OCI-LY1 (cell line): Measurements from ENCODE around the gene PAMR1.

Source experiments
- H2AFZ ChIP-seq: fragments of 200-600 bp; sonication (generic), shearing (Covaris generic); 2 replicates; pipeline ENCODE4 v1.6.0; 2014; ENCODE audit warnings: antibody characterized with exemption, mild to moderate bottlenecking, low read length
- H3F3A ChIP-seq: fragments of 200-600 bp; sonication (generic), shearing (Covaris generic); 2 replicates; pipeline ENCODE4 v1.6.0; 2014; ENCODE audit warnings: mild to moderate bottlenecking, antibody characterized with exemption, low read length, moderate library complexity; ENCODE audit not compliant: insufficient read depth
- H3K27ac ChIP-seq: fragments of 200-600 bp; sonication (generic); 2 replicates; pipeline ENCODE4 v1.5.1; 2014; ENCODE audit warnings: low read length, mixed run types, mild to moderate bottlenecking, low read depth; ENCODE audit not compliant: poor library complexity, severe bottlenecking
- H3K27me3 ChIP-seq: fragments of 200-600 bp; sonication (generic); 2 replicates; pipeline ENCODE4 v1.6.0; 2014; ENCODE audit warnings: antibody characterized with exemption, mild to moderate bottlenecking, low read length, moderate library complexity; ENCODE audit not compliant: insufficient read depth
- H3K36me3 ChIP-seq: fragments of 200-600 bp; sonication (generic); 2 replicates; pipeline ENCODE4 v1.6.1; 2014; ENCODE audit warnings: mild to moderate bottlenecking, antibody characterized with exemption, low read length, moderate library complexity, mixed read lengths; ENCODE audit not compliant: insufficient read depth
- H3K4me1 ChIP-seq: fragments of 200-600 bp; sonication (generic); 2 replicates; pipeline ENCODE4 v1.5.1; 2014; ENCODE audit warnings: mild to moderate bottlenecking, low read length, moderate library complexity; ENCODE audit not compliant: insufficient read depth, severe bottlenecking
- H3K4me2 ChIP-seq: fragments of 200-600 bp; sonication (generic), shearing (Covaris generic); 2 replicates; pipeline ENCODE4 v1.6.1; 2014; ENCODE audit warnings: low read length
- H3K4me3 ChIP-seq: fragments of 200-600 bp; sonication (generic); 2 replicates; pipeline ENCODE4 v1.5.1; 2014; ENCODE audit warnings: low read length, low read depth, mild to moderate bottlenecking, mixed read lengths; ENCODE audit not compliant: poor library complexity, severe bottlenecking
- H3K79me2 ChIP-seq: fragments of 200-600 bp; shearing (Covaris generic); 2 replicates; pipeline ENCODE4 v1.6.1; 2016; ENCODE audit warnings: mixed run types, low read length, mixed read lengths; ENCODE audit not compliant: insufficient read depth
- H3K9ac ChIP-seq: fragments of 200-600 bp; sonication (generic), shearing (Covaris generic); 2 replicates; pipeline ENCODE4 v1.6.1; 2014; ENCODE audit warnings: mild to moderate bottlenecking, low read length, mixed read lengths
- H3K9me2 ChIP-seq: fragments of 200-600 bp; sonication (generic), shearing (Covaris generic); 2 replicates; pipeline ENCODE4 v1.6.1; 2014; ENCODE audit warnings: low read depth, mild to moderate bottlenecking, low read length, mixed read lengths
- H3K9me3 ChIP-seq: fragments of 200-600 bp; shearing (Covaris generic); 2 replicates; pipeline ENCODE4 v1.6.1; 2014; ENCODE audit warnings: low read length, mixed read lengths
- H4K20me1 ChIP-seq: fragments of 200-600 bp; sonication (generic), shearing (Covaris generic); 2 replicates; pipeline ENCODE4 v1.6.0; 2016; ENCODE audit warnings: mild to moderate bottlenecking, low read length; ENCODE audit not compliant: insufficient read depth
- EZH2 ChIP-seq: fragments of 200-600 bp; sonication (generic), shearing (Covaris generic); IDR thresholded peaks from 2 replicates; pipeline ENCODE4 v1.8.0; 2017; ENCODE audit warnings: borderline replicate concordance, mixed run types, mild to moderate bottlenecking, antibody characterized with exemption, low read length, moderate library complexity, mixed read lengths
- TF ChIP-seq, protein P1 (sequence below): fragments of 200-600 bp; sonication (generic), shearing (Covaris generic); IDR thresholded peaks from 2 replicates; pipeline ENCODE4 v1.5.1; 2017; ENCODE audit warnings: mild to moderate bottlenecking, antibody characterized with exemption, low read length, moderate library complexity, mixed read lengths

Gene PAMR1

GRCh38 chr11:35418282-35419183, 106.9 kb downstream of the PAMR1 start:
- no peaks in the 10 kb centered on the region for H3K36me3 ChIP-seq
- no peak overlapping the region for H3K27ac ChIP-seq
- H3F3A ChIP-seq: no peaks in the 10 kb centered on the region
- H4K20me1 ChIP-seq: no peaks in the 10 kb centered on the region
- H3K4me2 ChIP-seq: no peak overlapping the region
- H3K4me1 ChIP-seq: no peaks in the 10 kb centered on the region
- no peaks in the 10 kb centered on the region for H3K27me3 ChIP-seq
- H2AFZ ChIP-seq: no peak overlapping the region
- H3K4me3 ChIP-seq: no peak overlapping the region
- H3K9ac ChIP-seq: no peak overlapping the region
- H3K9me2 ChIP-seq: no peaks in the 10 kb centered on the region
- H3K9me3 ChIP-seq: no peaks in the 10 kb centered on the region
- TF ChIP-seq EZH2: no peak
- TF ChIP-seq, protein P1, sequence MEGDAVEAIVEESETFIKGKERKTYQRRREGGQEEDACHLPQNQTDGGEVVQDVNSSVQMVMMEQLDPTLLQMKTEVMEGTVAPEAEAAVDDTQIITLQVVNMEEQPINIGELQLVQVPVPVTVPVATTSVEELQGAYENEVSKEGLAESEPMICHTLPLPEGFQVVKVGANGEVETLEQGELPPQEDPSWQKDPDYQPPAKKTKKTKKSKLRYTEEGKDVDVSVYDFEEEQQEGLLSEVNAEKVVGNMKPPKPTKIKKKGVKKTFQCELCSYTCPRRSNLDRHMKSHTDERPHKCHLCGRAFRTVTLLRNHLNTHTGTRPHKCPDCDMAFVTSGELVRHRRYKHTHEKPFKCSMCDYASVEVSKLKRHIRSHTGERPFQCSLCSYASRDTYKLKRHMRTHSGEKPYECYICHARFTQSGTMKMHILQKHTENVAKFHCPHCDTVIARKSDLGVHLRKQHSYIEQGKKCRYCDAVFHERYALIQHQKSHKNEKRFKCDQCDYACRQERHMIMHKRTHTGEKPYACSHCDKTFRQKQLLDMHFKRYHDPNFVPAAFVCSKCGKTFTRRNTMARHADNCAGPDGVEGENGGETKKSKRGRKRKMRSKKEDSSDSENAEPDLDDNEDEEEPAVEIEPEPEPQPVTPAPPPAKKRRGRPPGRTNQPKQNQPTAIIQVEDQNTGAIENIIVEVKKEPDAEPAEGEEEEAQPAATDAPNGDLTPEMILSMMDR: no peak
- H3K79me2 ChIP-seq: no peaks in the 10 kb centered on the region

DNA sequence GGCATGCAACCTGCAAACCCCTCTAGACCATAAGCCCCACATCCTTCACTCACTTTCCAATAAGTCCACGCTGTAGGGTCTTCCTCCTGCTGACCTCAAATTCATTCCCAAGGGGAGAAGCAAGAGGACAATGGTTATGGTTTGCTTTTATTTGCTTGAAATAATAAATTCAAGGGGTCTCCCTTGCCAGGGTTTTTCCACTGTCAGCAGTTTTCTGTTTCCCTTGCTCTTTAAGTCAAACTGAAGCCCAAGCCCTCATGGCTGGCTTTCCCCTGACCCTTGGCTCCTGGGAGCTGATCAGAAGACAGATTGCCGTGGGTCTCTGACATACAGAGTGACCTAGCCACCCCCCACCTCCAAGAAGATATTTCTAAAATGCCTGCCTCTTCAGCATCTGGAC, 109.9 kb downstream of the PAMR1 start:
- H3K9me3 ChIP-seq: no peaks in the 10 kb centered on the region
- no peaks in the 10 kb centered on the region for H3K79me2 ChIP-seq
- no peaks in the 10 kb centered on the region for H3K4me1 ChIP-seq
- no peaks in the 10 kb centered on the region for H3K27me3 ChIP-seq
- no peak overlapping the region for H3K4me2 ChIP-seq
- no peak for TF ChIP-seq EZH2
- TF ChIP-seq, protein P1: no peak
- H3K27ac ChIP-seq: no peak overlapping the region
- H3K4me3 ChIP-seq: no peak overlapping the region
- H3F3A ChIP-seq: no peaks in the 10 kb centered on the region
- H2AFZ ChIP-seq: no peak overlapping the region
- H3K9me2 ChIP-seq: no peaks in the 10 kb centered on the region
- no peak overlapping the region for H3K9ac ChIP-seq
- no peaks in the 10 kb centered on the region for H4K20me1 ChIP-seq
- H3K36me3 ChIP-seq: no peaks in the 10 kb centered on the region

DNA sequence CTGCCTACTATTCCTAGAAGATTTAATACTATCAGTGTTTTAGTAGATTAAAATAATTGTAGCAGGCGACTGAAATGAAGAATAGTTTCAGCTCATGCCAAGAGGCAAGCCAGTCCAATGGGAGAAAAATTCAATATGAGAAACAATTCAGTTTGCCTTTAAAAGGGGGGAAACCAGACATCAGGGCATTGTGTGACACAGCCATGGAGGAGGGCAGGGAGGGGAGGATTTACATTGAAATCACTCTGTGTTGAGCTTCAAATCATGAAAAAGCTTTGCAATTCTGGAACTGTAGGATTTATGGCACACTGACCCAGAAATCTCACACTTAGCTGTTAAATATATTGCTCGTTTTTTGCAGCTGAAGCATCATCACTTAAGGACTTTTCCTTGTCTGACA, 110.6 kb downstream of the PAMR1 start:
- H3K79me2 ChIP-seq: no peaks in the 10 kb centered on the region
- no peaks in the 10 kb centered on the region for H3F3A ChIP-seq
- no peaks in the 10 kb centered on the region for H4K20me1 ChIP-seq
- no peak overlapping the region for H3K4me2 ChIP-seq
- H3K4me3 ChIP-seq: no peak overlapping the region
- H3K9me2 ChIP-seq: no peaks in the 10 kb centered on the region
- H3K36me3 ChIP-seq: no peaks in the 10 kb centered on the region
- TF ChIP-seq, protein P1: no peak
- no peak for TF ChIP-seq EZH2
- no peak overlapping the region for H3K27ac ChIP-seq
- no peaks in the 10 kb centered on the region for H3K9me3 ChIP-seq
- no peaks in the 10 kb centered on the region for H3K27me3 ChIP-seq
- no peak overlapping the region for H2AFZ ChIP-seq
- no peak overlapping the region for H3K9ac ChIP-seq
- no peaks in the 10 kb centered on the region for H3K4me1 ChIP-seq
